ENCODE data around the gene TAF11L14.

Gene TAF11L14

DNA sequence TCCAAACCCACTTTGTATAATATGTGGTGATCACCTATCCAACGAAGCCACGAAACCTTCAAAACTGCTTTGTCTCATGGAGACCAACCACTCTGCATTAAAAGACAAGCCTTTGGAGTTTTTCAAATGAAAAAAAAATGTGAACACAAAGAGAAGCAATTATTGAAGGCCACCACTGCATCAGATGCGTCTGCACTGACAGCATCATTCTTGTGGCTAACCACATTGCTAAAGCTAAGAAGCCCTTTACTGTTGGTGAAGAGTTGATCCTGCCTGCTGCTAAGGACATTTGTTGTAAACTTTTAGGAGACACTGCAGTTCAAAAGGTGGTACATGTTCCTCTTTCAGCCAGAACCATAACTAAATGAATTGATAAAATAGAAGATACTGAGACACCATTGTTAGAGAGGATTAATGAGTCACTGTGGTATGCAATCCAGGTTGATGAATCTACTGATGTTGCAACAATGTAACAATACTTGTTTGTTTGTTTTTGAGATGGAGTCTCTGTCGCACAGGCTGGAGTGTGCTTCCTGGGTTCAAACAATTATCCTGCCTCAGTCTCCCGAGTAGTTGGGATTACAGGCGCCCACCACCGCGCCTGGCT lies 45.4 kb downstream of the TAF11L14 start:
- no peak for DNase-seq (ENCODE audit: low read depth, low spot score)

DNA sequence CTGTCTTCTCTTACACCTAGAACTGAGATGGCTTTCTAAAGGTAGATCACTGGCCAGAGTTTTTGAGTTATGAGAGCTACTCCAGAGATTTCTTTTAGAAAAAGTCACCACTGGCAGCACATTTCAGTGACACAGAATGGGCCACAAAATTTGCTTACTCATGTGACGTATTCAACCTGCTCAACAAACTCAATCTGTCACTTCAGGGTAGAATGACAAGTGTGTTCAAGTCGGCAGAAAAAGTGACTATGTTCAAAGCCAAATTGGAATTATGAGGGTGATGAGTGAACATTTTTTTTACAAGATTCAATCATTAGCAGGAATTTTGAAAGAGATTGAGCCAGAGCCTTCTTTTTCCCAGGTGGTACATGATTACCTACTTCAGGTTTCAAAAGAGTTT lies 46.5 kb downstream of the TAF11L14 start:
- no peak for DNase-seq (ENCODE audit: low read depth, low spot score)

All from activated CD4-positive, CD25-positive, alpha-beta regulatory T cell treated with anti-CD3 and anti-CD28 coated beads, Interleukin-2, amount 50 U/mL, for 16 hours (primary cell).